Measurements from ENCODE around the gene TAF11L7. TPM values are rescaled to one million over a fixed set of nuclear protein-coding genes. Genes with fewer than 3 reads are reported as not detected.
"Not testable (repeated sequence)": the region's sequence is repeated elsewhere in the genome, so short reads cannot be mapped to it uniquely, and the experiment has no call there.

Gene TAF11L7
- total and polyA plus RNA-seq, 2 of the 4 experiments (the other 2 are of a cell fraction), result not detected

DNA sequence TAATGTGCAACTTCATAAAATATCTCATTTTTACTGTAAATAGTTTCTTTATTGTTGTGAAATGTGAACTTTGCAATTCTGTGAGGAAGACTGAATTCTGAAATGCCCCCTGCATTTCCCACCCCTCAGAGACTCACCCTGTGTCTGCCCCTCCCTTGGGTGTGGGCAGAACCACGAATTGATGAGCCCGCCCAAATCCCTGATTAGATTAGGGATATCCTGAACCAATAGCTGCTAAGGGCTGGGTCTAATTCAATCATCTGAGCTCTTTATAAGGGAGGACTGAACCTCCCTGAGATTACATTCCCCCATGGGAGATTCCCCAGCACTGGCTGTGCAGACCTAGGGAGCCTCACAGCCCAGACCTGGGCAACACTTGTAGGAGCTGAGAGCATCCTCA, 24.5 kb upstream of the TAF11L7 start, which contains the start of gene TAF11L12:
TAF11L12 (plus strand) TSS at position 301 of the 400 bp plus-strand sequence.
- in situ Hi-C loops (cut with MboI; ENCODE audit: low sequenced_read_pairs); CTCF ChIA-PET; H3K4me1 ChIP-seq (ENCODE audit: control insufficient read depth, insufficient read depth, low read length); H2BK120ac ChIP-seq (ENCODE audit: low read depth, low read length); H3K4me3 ChIP-seq (ENCODE audit: insufficient read depth, low read depth, low read length); H3K79me1 ChIP-seq (ENCODE audit: low read depth in 1 of 2, low read length in 2 of 2); intact Hi-C loops (cut with micrococcal nuclease); H4K8ac ChIP-seq (ENCODE audit: low read depth in 2 of 2, low read length in 2 of 2); H3K9me1 ChIP-seq (ENCODE audit: insufficient read depth, low read length); H4K20me1 ChIP-seq (ENCODE audit: insufficient read depth, low read length); H2BK15ac ChIP-seq (ENCODE audit: low read depth, low read length); H3K4me2 ChIP-seq (ENCODE audit: low read depth, low read length); DNase-seq; H3K18ac ChIP-seq (ENCODE audit: low read depth, low read length); H2AK5ac ChIP-seq (ENCODE audit: low read depth, low read length); H2BK5ac ChIP-seq (ENCODE audit: low read depth, low read length, poor library complexity, severe bottlenecking); BruUV-seq (replicated peaks); ATAC-seq (ENCODE audit: low read depth); H2BK20ac ChIP-seq (ENCODE audit: low read depth, low read length); H3K36me3 ChIP-seq (ENCODE audit: control insufficient read depth, insufficient read depth, low read length); H3K23ac ChIP-seq (ENCODE audit: low read depth, low read length); H3K9me3 ChIP-seq (ENCODE audit: control insufficient read depth, insufficient read depth, low read length); H4K5ac ChIP-seq (ENCODE audit: low read depth, low read length); H2AFZ ChIP-seq (replicated peaks; ENCODE audit: low read length, poor library complexity); H3K9ac ChIP-seq (ENCODE audit: low read depth, low read length); H3K4ac ChIP-seq (ENCODE audit: low read depth, low read length); H2AK9ac ChIP-seq (replicated peaks; ENCODE audit: low read depth, low read length, poor library complexity); H3K27me3 ChIP-seq (ENCODE audit: control insufficient read depth, insufficient read depth, low read length); H3K14ac ChIP-seq (replicated peaks; ENCODE audit: low read depth, low read length); H3K56ac ChIP-seq (ENCODE audit: extremely low read depth, insufficient read depth, low read length); H3K27ac ChIP-seq (ENCODE audit: insufficient read depth, low read length); dilution Hi-C loops (cut with HindIII; ENCODE audit: low sequenced_read_pairs, unreplicated experiment); POLR2A ChIA-PET (ENCODE audit: unreplicated experiment); H4K91ac ChIP-seq (ENCODE audit: insufficient read depth, low read depth, low read length): not testable (repeated sequence)
- WGBS, 2 experiments (ENCODE audit: extremely low coverage in 2 of 2, insufficient read length in 1 of 2), result no CpG with 5 or more reads among the region's 2 CpGs

DNA sequence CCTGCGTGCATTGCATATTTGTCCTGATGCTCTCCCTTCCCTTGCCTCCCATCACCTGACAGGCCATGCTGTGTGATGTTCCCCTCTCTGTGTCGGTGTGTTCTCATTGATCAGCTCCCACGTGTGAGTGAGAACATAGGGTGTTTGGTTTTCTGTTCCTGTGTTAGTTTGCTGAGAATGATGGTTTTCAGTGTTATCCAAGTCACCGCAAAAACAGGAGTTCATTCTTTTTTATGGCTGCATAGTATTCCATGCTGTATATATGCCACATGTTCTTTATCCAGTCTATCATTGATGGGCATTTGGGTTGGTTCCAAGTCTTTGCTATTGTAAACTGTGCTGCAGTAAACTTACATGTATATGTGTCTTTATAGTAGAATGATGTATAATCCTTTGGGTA, 21.9 kb upstream of the TAF11L7 start:
- not testable (repeated sequence) for H2AFZ ChIP-seq (replicated peaks; ENCODE audit: low read length, poor library complexity)

More for the DNA sequence above, 21.9 kb upstream of the TAF11L7 start:
- H2BK20ac ChIP-seq (ENCODE audit: low read depth, low read length); H3K23ac ChIP-seq (ENCODE audit: low read depth, low read length); H3K4me1 ChIP-seq (ENCODE audit: control insufficient read depth, insufficient read depth, low read length); DNase-seq; H3K14ac ChIP-seq (replicated peaks; ENCODE audit: low read depth, low read length); H2BK120ac ChIP-seq (ENCODE audit: low read depth, low read length); intact Hi-C loops (cut with micrococcal nuclease); H3K18ac ChIP-seq (ENCODE audit: low read depth, low read length); dilution Hi-C loops (cut with HindIII; ENCODE audit: low sequenced_read_pairs, unreplicated experiment); H2BK15ac ChIP-seq (ENCODE audit: low read depth, low read length); H4K20me1 ChIP-seq (ENCODE audit: insufficient read depth, low read length); in situ Hi-C loops (cut with MboI; ENCODE audit: low sequenced_read_pairs); POLR2A ChIA-PET (ENCODE audit: unreplicated experiment); H3K4ac ChIP-seq (ENCODE audit: low read depth, low read length); H2BK5ac ChIP-seq (ENCODE audit: low read depth, low read length, poor library complexity, severe bottlenecking); H3K36me3 ChIP-seq (ENCODE audit: control insufficient read depth, insufficient read depth, low read length); H3K4me3 ChIP-seq (ENCODE audit: insufficient read depth, low read depth, low read length); H3K27me3 ChIP-seq (ENCODE audit: control insufficient read depth, insufficient read depth, low read length); H4K91ac ChIP-seq (ENCODE audit: insufficient read depth, low read depth, low read length); BruUV-seq (replicated peaks); H3K79me1 ChIP-seq (ENCODE audit: low read depth in 1 of 2, low read length in 2 of 2); CTCF ChIA-PET; H3K9ac ChIP-seq (ENCODE audit: low read depth, low read length); H2AK5ac ChIP-seq (ENCODE audit: low read depth, low read length); H3K9me3 ChIP-seq (ENCODE audit: control insufficient read depth, insufficient read depth, low read length); ATAC-seq (ENCODE audit: low read depth); H3K4me2 ChIP-seq (ENCODE audit: low read depth, low read length); H3K56ac ChIP-seq (ENCODE audit: extremely low read depth, insufficient read depth, low read length); H4K8ac ChIP-seq (ENCODE audit: low read depth in 2 of 2, low read length in 2 of 2); H3K27ac ChIP-seq (ENCODE audit: insufficient read depth, low read length); H4K5ac ChIP-seq (ENCODE audit: low read depth, low read length); H3K9me1 ChIP-seq (ENCODE audit: insufficient read depth, low read length); H2AK9ac ChIP-seq (replicated peaks; ENCODE audit: low read depth, low read length, poor library complexity): not testable (repeated sequence)
- WGBS, 2 experiments (ENCODE audit: extremely low coverage in 2 of 2, insufficient read length in 1 of 2), result no CpG with 5 or more reads among the region's 4 CpGs
